Peyer's patch (tissue), 4 donors: Measurements from ENCODE around the gene APLNR. TPM values are rescaled to one million over a fixed set of nuclear protein-coding genes. Genes with fewer than 3 reads are reported as not detected.
A peak's percentile ranks its signal among the peaks of the same experiment; 100 is the strongest.

ENCODE experiments used
- DNase-seq, 3 donors: peaks; one replicate each; pipeline ENCODE4 v3.0.0-alpha.2; 2017 to 2019
- H3K27ac ChIP-seq, 4 donors: fragments of 200-600 bp; sonication (generic); one replicate each; pipeline ENCODE4 v1.5.1; 2016 to 2019
- H3K27me3 ChIP-seq, 2 donors: fragments of 200-600 bp; sonication (generic); one replicate each; pipeline ENCODE4 v1.5.1; 2019
- H3K36me3 ChIP-seq, 3 donors: fragments of 200-600 bp; sonication (generic); one replicate each; pipeline ENCODE4 v1.5.1; 2016 to 2019
- H3K4me1 ChIP-seq, 4 donors: fragments of 200-600 bp; sonication (generic); one replicate each; pipeline ENCODE4 v1.5.1; 2016 to 2019
- H3K4me3 ChIP-seq, 4 donors: fragments of 200-600 bp; sonication (generic); 1 replicate in 3 of 4; 2 replicates in 1 of 4; pipeline ENCODE4 v1.5.1; 2016 to 2019; ENCODE audit warnings: mild to moderate bottlenecking in 1 of 4
- H3K9me3 ChIP-seq, 4 donors: fragments of 200-600 bp; sonication (generic); one replicate each; pipeline ENCODE4 v1.5.1; 2016 to 2019; ENCODE audit warnings: mild to moderate bottlenecking in 1 of 4
- POLR2A ChIP-seq, 2 donors: fragments of 450-650 bp; IDR thresholded peaks; one replicate each; pipeline ENCODE4 v1.5.1; 2017; ENCODE audit warnings: antibody characterized with exemption in 2 of 2, mild to moderate bottlenecking in 2 of 2, moderate library complexity in 2 of 2
- total RNA-seq, 4 donors: library from RNA; depleted of rRNA; stranded (reverse); fragments of >200 nt; gene quantifications; one replicate each; pipeline ENCODE4 v1.1.0, GENCODE V29; 2016
- TF ChIP-seq, protein P1 (sequence below), 6 experiments: fragments of 450-650 bp in 4 of 6; fragments of 200-600 bp in 2 of 6; sonication (generic) in 1 of 6; IDR thresholded peaks; one replicate each; pipeline ENCODE4 v1.5.1; 2017 to 2019; ENCODE audit warnings: antibody characterized with exemption in 6 of 6, mild to moderate bottlenecking in 3 of 6, moderate library complexity in 1 of 6

The APLNR gene
- total RNA-seq, 4 donors from 2014 or later = 0.18 to 1.1 (median 0.65) TPM

- TF ChIP-seq POLR2A (IDR thresholded peaks at IDR 0.05) = no peak
- TF ChIP-seq, protein P1, sequence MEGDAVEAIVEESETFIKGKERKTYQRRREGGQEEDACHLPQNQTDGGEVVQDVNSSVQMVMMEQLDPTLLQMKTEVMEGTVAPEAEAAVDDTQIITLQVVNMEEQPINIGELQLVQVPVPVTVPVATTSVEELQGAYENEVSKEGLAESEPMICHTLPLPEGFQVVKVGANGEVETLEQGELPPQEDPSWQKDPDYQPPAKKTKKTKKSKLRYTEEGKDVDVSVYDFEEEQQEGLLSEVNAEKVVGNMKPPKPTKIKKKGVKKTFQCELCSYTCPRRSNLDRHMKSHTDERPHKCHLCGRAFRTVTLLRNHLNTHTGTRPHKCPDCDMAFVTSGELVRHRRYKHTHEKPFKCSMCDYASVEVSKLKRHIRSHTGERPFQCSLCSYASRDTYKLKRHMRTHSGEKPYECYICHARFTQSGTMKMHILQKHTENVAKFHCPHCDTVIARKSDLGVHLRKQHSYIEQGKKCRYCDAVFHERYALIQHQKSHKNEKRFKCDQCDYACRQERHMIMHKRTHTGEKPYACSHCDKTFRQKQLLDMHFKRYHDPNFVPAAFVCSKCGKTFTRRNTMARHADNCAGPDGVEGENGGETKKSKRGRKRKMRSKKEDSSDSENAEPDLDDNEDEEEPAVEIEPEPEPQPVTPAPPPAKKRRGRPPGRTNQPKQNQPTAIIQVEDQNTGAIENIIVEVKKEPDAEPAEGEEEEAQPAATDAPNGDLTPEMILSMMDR (IDR thresholded peaks at IDR 0.05) = no peak
- Histone ChIP-seq H3K27me3 (no peaks in the 10 kb centered on the region), H3K9me3 (no peaks in the 10 kb centered on the region), H3K27ac (no peak overlapping the region), H3K4me3 (no peak overlapping the region), H3K36me3 (no peaks in the 10 kb centered on the region), H3K4me1 (no peaks in the 10 kb centered on the region)
- DNase-seq = no peak
Measured at GRCh38 chr11:57210781-57211180, 26.3 kb downstream of the APLNR start.

GRCh38 chr11:57207168-57207567 is 29.9 kb downstream of the APLNR start:
- H3K4me1 ChIP-seq = peaks cover 0 to 8% (median 0%) of the 10 kb centered on the region in 4 donors
- no peaks in the 10 kb centered on the region for H3K36me3 ChIP-seq
- DNase-seq = no peak
- no peaks in the 10 kb centered on the region for H3K27me3 ChIP-seq
- TF ChIP-seq, protein P1 (IDR thresholded peaks at IDR 0.05) = no peak
- no peak for TF ChIP-seq POLR2A (IDR thresholded peaks at IDR 0.05)
- no peak overlapping the region for H3K27ac ChIP-seq
- H3K4me3 ChIP-seq = no peak overlapping the region
- H3K9me3 ChIP-seq = no peaks in the 10 kb centered on the region

DNA sequence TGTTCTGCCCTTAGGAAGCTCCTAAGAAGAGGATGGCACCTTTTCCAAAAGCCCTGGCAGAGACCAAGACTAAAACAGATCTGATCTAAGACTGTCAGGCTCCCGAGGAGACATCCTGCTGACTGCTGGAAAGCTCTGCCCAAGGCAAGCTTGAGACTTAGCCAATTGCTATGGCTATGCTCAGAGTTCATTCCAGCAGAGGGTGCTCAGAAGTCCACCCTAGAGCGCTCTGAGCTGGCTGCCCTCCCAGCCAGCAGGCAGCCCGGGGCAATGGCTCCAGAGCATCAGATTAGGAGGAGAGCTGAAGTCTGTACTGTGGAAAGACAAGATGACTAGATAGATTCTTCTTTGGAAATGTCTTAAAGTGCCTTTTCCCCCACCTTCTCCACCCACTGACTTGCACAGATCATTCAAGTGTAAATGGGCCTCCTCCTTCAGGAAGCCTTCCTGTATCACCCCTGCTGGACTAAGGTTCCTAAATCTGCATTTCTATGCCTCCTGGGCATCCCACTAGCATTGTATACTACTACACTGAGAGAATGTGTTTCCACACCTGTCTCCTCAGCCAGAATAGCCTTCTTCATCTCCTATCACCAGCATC is 31.9 kb downstream of the APLNR start:
- no peak overlapping the region for H3K4me3 ChIP-seq
- TF ChIP-seq, protein P1 (IDR thresholded peaks at IDR 0.05) = no peak
- no peak for TF ChIP-seq POLR2A (IDR thresholded peaks at IDR 0.05)
- DNase-seq = no peak
- H3K27me3 ChIP-seq = no peaks in the 10 kb centered on the region
- H3K9me3 ChIP-seq = no peaks in the 10 kb centered on the region
- H3K4me1 ChIP-seq = peaks cover 0 to 8% (median 0%) of the 10 kb centered on the region in 4 donors
- H3K36me3 ChIP-seq = no peaks in the 10 kb centered on the region
- H3K27ac ChIP-seq = peak overlapping the region in 1 of 4 donors; percentile 17

GRCh38 chr11:57203882-57204480 is 33.1 kb downstream of the APLNR start:
- Histone ChIP-seq H3K9me3 (no peaks in the 10 kb centered on the region), H3K4me3 (no peak overlapping the region), H3K27me3 (no peaks in the 10 kb centered on the region), H3K4me1 (peaks cover 0 to 8% (median 0%) of the 10 kb centered on the region in 4 donors), H3K27ac (no peak overlapping the region), H3K36me3 (no peaks in the 10 kb centered on the region)
- TF ChIP-seq POLR2A (IDR thresholded peaks at IDR 0.05) = no peak
- TF ChIP-seq, protein P1 (IDR thresholded peaks at IDR 0.05) = no peak
- no peak for DNase-seq

- Histone ChIP-seq H3K27me3 (no peaks in the 10 kb centered on the region), H3K4me3 (no peak overlapping the region), H3K27ac (peak overlapping the region in 1 of 4 donors; percentile 25), H3K4me1 (peaks cover 0 to 8% (median 0%) of the 10 kb centered on the region in 4 donors), H3K36me3 (no peaks in the 10 kb centered on the region), H3K9me3 (no peaks in the 10 kb centered on the region)
- DNase-seq = peak in 1 of 3 donors; percentile 51
- TF ChIP-seq, protein P1 (IDR thresholded peaks at IDR 0.05) = no peak
- TF ChIP-seq POLR2A (IDR thresholded peaks at IDR 0.05) = no peak
Measured at GRCh38 chr11:57203359-57203758, 33.7 kb downstream of the APLNR start.
